Mucosa of rectum (tissue), 2 donors: ENCODE data around the gene TAS2R60.
"Not testable (repeated sequence)": the region's sequence is repeated elsewhere in the genome, so short reads cannot be mapped to it uniquely, and the experiment has no call there.

Experiments used
- H3K27ac ChIP-seq, 2 donors: one replicate each; pipeline ENCODE4 v1.7.0; 2013; ENCODE audit warnings: inconsistent platforms in 2 of 2, low read depth in 2 of 2, low read length in 2 of 2
- H3K27me3 ChIP-seq, 2 donors: one replicate each; pipeline ENCODE4 v1.7.0; 2013; ENCODE audit warnings: low read length in 2 of 2; ENCODE audit not compliant: control insufficient read depth in 2 of 2, insufficient read depth in 2 of 2
- H3K36me3 ChIP-seq, 2 donors: one replicate each; pipeline ENCODE4 v1.7.0; 2013; ENCODE audit warnings: low read length in 2 of 2; ENCODE audit not compliant: control insufficient read depth in 2 of 2, insufficient read depth in 2 of 2
- H3K4me1 ChIP-seq, 2 donors: one replicate each; pipeline ENCODE4 v1.7.0; 2013; ENCODE audit warnings: low read length in 2 of 2, mild to moderate bottlenecking in 1 of 2; ENCODE audit not compliant: control insufficient read depth in 2 of 2, insufficient read depth in 2 of 2
- H3K4me3 ChIP-seq, 2 donors: one replicate each; pipeline ENCODE4 v1.7.0; 2013; ENCODE audit warnings: low read length in 2 of 2
- H3K9ac ChIP-seq, 2 donors: one replicate each; pipeline ENCODE4 v1.7.0; 2013; ENCODE audit warnings: low read length in 2 of 2, low read depth in 1 of 2, mild to moderate bottlenecking in 1 of 2
- H3K9me3 ChIP-seq, 2 donors: one replicate each; pipeline ENCODE4 v1.7.0; 2013; ENCODE audit warnings: low read length in 2 of 2; ENCODE audit not compliant: control insufficient read depth in 2 of 2
- donor health status: healthy.
- donor health status: Normal muscosa, but diverticular disease.

TAS2R60 gene

GRCh38 chr7:143422033-143422432 is 21.2 kb upstream of the TAS2R60 start:
- H3K9ac ChIP-seq: no peak overlapping the region
- H3K27ac ChIP-seq: no peak overlapping the region
- no peaks in the 10 kb centered on the region for H3K27me3 ChIP-seq
- no peaks in the 10 kb centered on the region for H3K9me3 ChIP-seq
- H3K36me3 ChIP-seq: no peaks in the 10 kb centered on the region
- H3K4me1 ChIP-seq: no peaks in the 10 kb centered on the region
- no peak overlapping the region for H3K4me3 ChIP-seq

- H3K9me3 ChIP-seq, H3K36me3 ChIP-seq, H3K4me1 ChIP-seq, H3K4me3 ChIP-seq, H3K27me3 ChIP-seq, H3K9ac ChIP-seq, H3K27ac ChIP-seq: not testable (repeated sequence)
These were observed 18.8 kb upstream of the TAS2R60 start for GRCh38 chr7:143424476-143424875.

GRCh38 chr7:143426479-143427142 is 16.6 kb upstream of the TAS2R60 start:
- no peak overlapping the region for H3K4me3 ChIP-seq
- no peaks in the 10 kb centered on the region for H3K27me3 ChIP-seq

GRCh38 chr7:143429770-143430698 is 13.2 kb upstream of the TAS2R60 start:
- Histone ChIP-seq H3K27ac (no peak overlapping the region), H3K4me3 (no peak overlapping the region)

More at GRCh38 chr7:143426479-143427142, 16.6 kb upstream of the TAS2R60 start:
- H3K9ac ChIP-seq: no peak overlapping the region
- H3K4me1 ChIP-seq: no peaks in the 10 kb centered on the region
- H3K9me3 ChIP-seq: no peaks in the 10 kb centered on the region
- no peaks in the 10 kb centered on the region for H3K36me3 ChIP-seq
- H3K27ac ChIP-seq: no peak overlapping the region

GRCh38 chr7:143431109-143431508 is 12.1 kb upstream of the TAS2R60 start:
- Histone ChIP-seq H3K27me3 (no peaks in the 10 kb centered on the region), H3K4me1 (no peaks in the 10 kb centered on the region), H3K36me3 (no peaks in the 10 kb centered on the region), H3K27ac (no peak overlapping the region), H3K9ac (no peak overlapping the region), H3K4me3 (no peak overlapping the region), H3K9me3 (no peaks in the 10 kb centered on the region)

More at GRCh38 chr7:143429770-143430698, 13.2 kb upstream of the TAS2R60 start:
- Histone ChIP-seq H3K4me1 (no peaks in the 10 kb centered on the region), H3K9ac (no peak overlapping the region), H3K27me3 (no peaks in the 10 kb centered on the region), H3K36me3 (no peaks in the 10 kb centered on the region), H3K9me3 (no peaks in the 10 kb centered on the region)

- no peak overlapping the region for H3K9ac ChIP-seq
- peaks cover 8 to 10% of the 10 kb centered on the region in 2 donors for H3K4me1 ChIP-seq
- no peaks in the 10 kb centered on the region for H3K9me3 ChIP-seq
- no peaks in the 10 kb centered on the region for H3K27me3 ChIP-seq
- no peak overlapping the region for H3K27ac ChIP-seq
- no peak overlapping the region for H3K4me3 ChIP-seq
- H3K36me3 ChIP-seq: no peaks in the 10 kb centered on the region
These were observed 9.5 kb upstream of the TAS2R60 start for GRCh38 chr7:143433759-143434158.

- Histone ChIP-seq H3K36me3 (no peaks in the 10 kb centered on the region), H3K4me3 (no peak overlapping the region), H3K9ac (no peak overlapping the region), H3K27me3 (no peaks in the 10 kb centered on the region), H3K27ac (no peak overlapping the region), H3K4me1 (peaks cover 8 to 10% of the 10 kb centered on the region in 2 donors), H3K9me3 (no peaks in the 10 kb centered on the region)
These were observed 8.6 kb upstream of the TAS2R60 start for GRCh38 chr7:143434660-143435059.

GRCh38 chr7:143435266-143435665 is 8.0 kb upstream of the TAS2R60 start:
- Histone ChIP-seq H3K9me3 (no peaks in the 10 kb centered on the region), H3K4me3 (no peak overlapping the region), H3K36me3 (no peaks in the 10 kb centered on the region), H3K9ac (no peak overlapping the region), H3K27ac (no peak overlapping the region), H3K27me3 (no peaks in the 10 kb centered on the region), H3K4me1 (peaks cover 8 to 10% of the 10 kb centered on the region in 2 donors)

GRCh38 chr7:143436325-143436946 is 6.8 kb upstream of the TAS2R60 start:
- H3K27me3 ChIP-seq: no peaks in the 10 kb centered on the region
- H3K9me3 ChIP-seq: no peaks in the 10 kb centered on the region
- no peak overlapping the region for H3K9ac ChIP-seq
- no peak overlapping the region for H3K4me3 ChIP-seq
- H3K4me1 ChIP-seq: peaks cover 8 to 10% of the 10 kb centered on the region in 2 donors
- no peaks in the 10 kb centered on the region for H3K36me3 ChIP-seq
- no peak overlapping the region for H3K27ac ChIP-seq

GRCh38 chr7:143437578-143437977 is 5.7 kb upstream of the TAS2R60 start:
- peaks cover 8 to 10% of the 10 kb centered on the region in 2 donors for H3K4me1 ChIP-seq
- no peaks in the 10 kb centered on the region for H3K27me3 ChIP-seq
- H3K36me3 ChIP-seq: no peaks in the 10 kb centered on the region
- no peak overlapping the region for H3K9ac ChIP-seq
- no peak overlapping the region for H3K4me3 ChIP-seq
- H3K27ac ChIP-seq: no peak overlapping the region
- no peaks in the 10 kb centered on the region for H3K9me3 ChIP-seq
